RWPE1 (cell line): Measurements from ENCODE around the gene ANHX.

Experiments
- CTCF ChIA-PET: fragments of 350-600 bp; sonication (Branson Sonifier 250); formaldehyde crosslinking; extraction: SDS; loops from one replicate; lab custom pipeline; 2021; lab: Yijun Ruan, JAX
- POLR2A ChIA-PET: fragments of 400-600 bp; formaldehyde crosslinking; extraction: SDS; loops from one replicate; lab custom pipeline; 2020; ENCODE audit warnings: antibody characterized with exemption; ENCODE audit not compliant: low non-redundant PET; lab: Yijun Ruan, JAX
- DNase-seq: peaks from one replicate; pipeline ENCODE4 v3.0.0; 2012; ENCODE audit warnings: low spot score
- H3K27ac ChIP-seq: fragments of 450-650 bp; 2 replicates; pipeline ENCODE4 v1.5.1; 2017
- CTCF ChIP-seq: fragments of 450-650 bp; conservative IDR thresholded peaks from 2 replicates; pipeline ENCODE4 v1.5.1; 2017; ENCODE audit warnings: low read depth, mild to moderate bottlenecking

ANHX gene

GRCh38 chr12:133181238-133181959, 54.3 kb downstream of the ANHX start, which contains the start of gene ZNF268:
TSS of gene ZNF268 (plus strand) at chr12:133181495. CDS start at chr12:133181998, 503 bp downstream.
- ChIA-PET CTCF (interaction anchor here (0.5 to 1.0 kb wide), 4 partner anchors 44 to 101 kb away, joined by 3 to 6 read pairs (median 4); no protein-coding TSS in a partner anchor), POLR2A (interaction anchor here (1.1 kb wide), 1 partner anchor 52 kb away, joined by 3 read pairs; the partner anchor contains the start of gene ZNF891)
- peak within 1 kb of the TSS; percentile 74 for H3K27ac ChIP-seq
- peak; percentile 82 for TF ChIP-seq CTCF
- peak; percentile 91 for DNase-seq

- no peak overlapping the region for H3K27ac ChIP-seq
- CTCF ChIA-PET: interaction anchor here (0.5 to 1.0 kb wide), 3 partner anchors 43 to 101 kb away, joined by 3 to 6 read pairs (median 3); no protein-coding TSS in a partner anchor
- TF ChIP-seq CTCF: no peak
- DNase-seq: no peak
- POLR2A ChIA-PET: interaction anchor here (1.1 kb wide), 1 partner anchor 51 kb away, joined by 3 read pairs; the partner anchor contains the start of gene ZNF891
Observed at GRCh38 chr12:133180669-133181068, 55.0 kb downstream of the ANHX start.

GRCh38 chr12:133174901-133175300, 60.8 kb downstream of the ANHX start:
- TF ChIP-seq CTCF: no peak
- CTCF ChIA-PET: no interaction called here
- no peak for DNase-seq
- POLR2A ChIA-PET: no interaction called here
- no peak overlapping the region for H3K27ac ChIP-seq

- DNase-seq: no peak
- no peak for TF ChIP-seq CTCF
- no peak overlapping the region for H3K27ac ChIP-seq
- POLR2A ChIA-PET: no interaction called here
- CTCF ChIA-PET: interaction anchor here (0.7 kb wide), 1 partner anchor 27 kb away, joined by 3 read pairs; no protein-coding TSS in a partner anchor
Observed at GRCh38 chr12:133172491-133172890, 63.2 kb downstream of the ANHX start.
